Fibroblast of villous mesenchyme (primary cell): ENCODE data around the gene PAN3. TPM values are rescaled to one million over a fixed set of nuclear protein-coding genes. Genes with fewer than 3 reads are reported as not detected.

Source experiments
- DNase-seq: peaks from one replicate; pipeline ENCODE4 v3.0.0-alpha.2; 2010; ENCODE audit warnings: low read depth
- H3K4me3 ChIP-seq: 2 replicates; pipeline ENCODE4 v1.5.1; 2011; ENCODE audit warnings: low read depth, mild to moderate bottlenecking, low read length
- CTCF ChIP-seq: IDR thresholded peaks from 2 replicates; pipeline ENCODE4 v1.5.1; 2012; ENCODE audit warnings: low read depth, mild to moderate bottlenecking, low read length; ENCODE audit not compliant: insufficient read depth
- total RNA-seq: library from RNA; depleted of rRNA; stranded (reverse); fragments of >200 nt; gene quantifications from 2 replicates; pipeline ENCODE4 v1.2.3, GENCODE V29; 2012

PAN3 gene
- total RNA-seq, 1 donor: 19.9 TPM

DNA sequence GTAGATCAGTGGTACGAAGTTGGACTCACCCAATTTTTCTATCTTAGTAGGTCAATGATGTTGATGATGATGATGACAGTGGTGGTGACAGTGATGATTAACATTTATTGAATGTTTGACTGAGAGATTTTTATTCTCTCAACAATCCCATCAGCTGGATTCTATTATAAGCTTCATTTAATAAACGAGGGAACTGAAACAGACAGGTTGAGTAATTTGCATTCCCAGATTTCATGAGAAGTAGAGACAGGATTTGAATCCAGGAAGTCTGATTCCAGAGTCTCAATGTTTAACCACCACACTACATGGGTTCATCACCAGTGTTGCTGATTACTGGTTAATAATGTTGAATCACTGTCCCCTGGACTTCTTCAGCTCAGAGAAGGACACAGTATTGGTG, 187.7 kb downstream of the PAN3 start:
- TF ChIP-seq CTCF: no peak
- H3K4me3 ChIP-seq: no peak overlapping the region
- DNase-seq: no peak

- H3K4me3 ChIP-seq: no peak overlapping the region
- no peak for DNase-seq
- TF ChIP-seq CTCF: no peak
These were observed 189.3 kb downstream of the PAN3 start for GRCh38 chr13:28327373-28328270.

GRCh38 chr13:28328271-28328607, 189.9 kb downstream of the PAN3 start:
- DNase-seq: no peak
- TF ChIP-seq CTCF: no peak
- H3K4me3 ChIP-seq: no peak overlapping the region

DNA sequence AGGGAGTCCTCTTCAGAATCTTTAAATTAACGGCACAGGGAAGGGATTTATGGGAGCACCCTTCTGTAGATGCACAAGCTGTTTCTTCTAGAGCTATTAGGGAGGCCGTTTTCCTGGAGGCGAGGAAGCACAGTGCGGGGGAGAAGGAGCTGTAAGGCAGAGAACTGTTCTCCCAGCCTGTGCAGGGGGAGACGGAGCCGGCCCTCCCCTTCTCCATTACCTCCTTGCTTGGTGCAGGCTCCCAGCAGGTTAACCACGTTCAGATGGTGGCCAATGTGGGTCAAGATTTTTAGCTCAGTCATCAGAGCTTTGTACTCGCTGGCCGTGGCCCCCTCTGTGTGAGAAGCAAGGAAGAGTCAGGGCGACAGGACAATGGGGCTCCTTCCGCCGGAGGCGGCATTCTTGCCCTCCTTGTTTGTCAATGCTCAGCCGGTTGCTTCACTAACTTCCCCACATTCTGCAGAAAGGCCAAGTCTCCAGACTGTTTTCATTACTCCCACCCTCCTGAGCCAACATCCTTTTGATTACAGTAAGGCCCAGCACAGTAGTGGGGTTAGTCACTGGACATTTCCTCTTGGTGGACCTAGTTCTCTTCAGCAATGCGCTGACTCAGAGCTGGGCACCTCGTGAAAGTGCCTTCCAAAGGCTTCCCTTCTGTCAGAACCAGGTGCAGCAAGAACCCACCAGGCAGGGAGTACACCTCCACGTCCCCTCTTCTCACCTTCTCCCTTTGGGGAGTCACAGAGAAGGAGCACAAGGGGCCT, 191.2 kb downstream of the PAN3 start:
- DNase-seq: peak; percentile 97
- no peak overlapping the region for H3K4me3 ChIP-seq
- no peak for TF ChIP-seq CTCF

- no peak overlapping the region for H3K4me3 ChIP-seq
- no peak for TF ChIP-seq CTCF
- DNase-seq: no peak
These were observed 195.0 kb downstream of the PAN3 start for GRCh38 chr13:28333204-28333881.

- no peak for TF ChIP-seq CTCF
- DNase-seq: peak; percentile 66
- H3K4me3 ChIP-seq: no peak overlapping the region
These were observed 197.9 kb downstream of the PAN3 start for GRCh38 chr13:28336193-28336657.
